HL-60/S4 treated with phorbol 12-myristate 13-acetate at 8.2 ng/mL for 4 days and 3 days (cell line): ENCODE results near the gene OR10H1.
"Not testable (repeated sequence)": the region's sequence is repeated elsewhere in the genome, so short reads cannot be mapped to it uniquely, and the experiment has no call there.

Experiments used
- in situ Hi-C: fragments of 300-500 bp; cut with MboI; formaldehyde crosslinking; loops from 2 replicates; pipeline ENCODE4 v1.15.0; 2022; ENCODE audit warnings: low sequenced_read_pairs

OR10H1 gene

GRCh38 chr19:15829786-15830185 is 14.3 kb upstream of the OR10H1 start:
- in situ Hi-C loops: loop anchor here (25.0 kb wide), 1 partner anchor 358 kb away; the partner anchor contains the start of genes AP1M1 and FAM32A

GRCh38 chr19:15829306-15829698 is 13.8 kb upstream of the OR10H1 start:
- in situ Hi-C loops: loop anchor here (25.0 kb wide), 1 partner anchor 358 kb away; the partner anchor contains the start of genes AP1M1 and FAM32A

- in situ Hi-C loops: loop anchor here (25.0 kb wide), 1 partner anchor 359 kb away; the partner anchor contains the start of genes AP1M1 and FAM32A
Measured at GRCh38 chr19:15828611-15829305, 13.3 kb upstream of the OR10H1 start.

GRCh38 chr19:15828121-15828610 is 12.7 kb upstream of the OR10H1 start:
- in situ Hi-C loops: loop anchor here (25.0 kb wide), 1 partner anchor 359 kb away; the partner anchor contains the start of genes AP1M1 and FAM32A

- in situ Hi-C loops: loop anchor here (25.0 kb wide), 1 partner anchor 362 kb away; the partner anchor contains the start of genes AP1M1 and FAM32A
Measured at GRCh38 chr19:15825753-15826152, 10.3 kb upstream of the OR10H1 start.

GRCh38 chr19:15820646-15821045 is 5.2 kb upstream of the OR10H1 start:
- in situ Hi-C loops: no loop called here

- in situ Hi-C loops: no loop called here
Measured at GRCh38 chr19:15813916-15814315, 1.5 kb downstream of the OR10H1 start.

GRCh38 chr19:15812060-15812722 is 3.3 kb downstream of the OR10H1 start:
- in situ Hi-C loops: no loop called here

- in situ Hi-C loops: no loop called here
Measured at GRCh38 chr19:15811476-15811875, 4.0 kb downstream of the OR10H1 start.

GRCh38 chr19:15810335-15810734 is 5.1 kb downstream of the OR10H1 start:
- in situ Hi-C loops: no loop called here

GRCh38 chr19:15794279-15794678 is 21.2 kb downstream of the OR10H1 start:
- in situ Hi-C loops: not testable (repeated sequence)

GRCh38 chr19:15790096-15790495 is 25.4 kb downstream of the OR10H1 start:
- in situ Hi-C loops: no loop called here

- in situ Hi-C loops: no loop called here
Measured at GRCh38 chr19:15788594-15789270, 26.7 kb downstream of the OR10H1 start.

GRCh38 chr19:15787611-15788155 is 27.8 kb downstream of the OR10H1 start, which contains the start of gene OR10H5:
TSS of gene OR10H5 (plus strand) at chr19:15787661. CDS start at chr19:15794049, 6,388 bp downstream.
- in situ Hi-C loops: no loop called here

- in situ Hi-C loops: not testable (repeated sequence)
Measured at GRCh38 chr19:15782896-15783295, 32.6 kb downstream of the OR10H1 start.

- in situ Hi-C loops: no loop called here
Measured at GRCh38 chr19:15782211-15782610, 33.3 kb downstream of the OR10H1 start.

GRCh38 chr19:15781661-15782060 is 33.8 kb downstream of the OR10H1 start:
- in situ Hi-C loops: no loop called here

- in situ Hi-C loops: no loop called here
Measured at GRCh38 chr19:15780610-15781418, 34.6 kb downstream of the OR10H1 start.

- in situ Hi-C loops: no loop called here
Measured at GRCh38 chr19:15779756-15780476, 35.5 kb downstream of the OR10H1 start.
